Caco-2 (cell line): ENCODE data around the gene ADAMTSL2. TPM values are rescaled to one million over a fixed set of nuclear protein-coding genes. Genes with fewer than 3 reads are reported as not detected.

Experiments used
- BruUV-seq: library from RNA; stranded (reverse); fragments of 400-500 nt; replicated peaks from 2 replicates; lab custom pipeline; 2021; lab: Mats Ljungman, UMichigan
- CTCF ChIA-PET: fragments of 300-600 bp; sonication (Branson Sonifier 250); formaldehyde crosslinking; loops from one replicate; lab custom pipeline; 2022; ENCODE audit warnings: antibody characterized with exemption; lab: Charles Lee
- POLR2A ChIA-PET: fragments of 300-600 bp; sonication (Branson Sonifier 250); formaldehyde crosslinking; loops from one replicate; lab custom pipeline; 2022; ENCODE audit warnings: antibody characterized with exemption; lab: Charles Lee
- DNase-seq, 2 experiments: peaks; one replicate each; pipeline versions ENCODE4 v3.0.0 to v3.0.0-alpha.2; 2020 to 2022
- H3K27me3 ChIP-seq: replicated peaks from 2 replicates; pipeline ENCODE4 v1.6.0; 2011; ENCODE audit warnings: low read length; ENCODE audit not compliant: control insufficient read depth, insufficient read depth
- H3K36me3 ChIP-seq: 2 replicates; pipeline ENCODE4 v1.5.1; 2011; ENCODE audit warnings: low read length; ENCODE audit not compliant: control insufficient read depth, insufficient read depth
- H3K4me1 ChIP-seq: fragments of 250-450 bp; sonication (Bioruptor Pico); 2 replicates; pipeline ENCODE4 v1.5.1; 2020; ENCODE audit warnings: mild to moderate bottlenecking
- H3K4me3 ChIP-seq: 2 replicates; pipeline ENCODE4 v1.5.1; 2011; ENCODE audit warnings: low read depth, mild to moderate bottlenecking, control low read depth, low read length
- H3K9me3 ChIP-seq: fragments of 250-450 bp; sonication (Bioruptor Pico); 2 replicates; pipeline ENCODE4 v1.5.1; 2020; ENCODE audit warnings: mild to moderate bottlenecking, moderate library complexity
- H3K27ac Mint-ChIP-seq: one replicate; pipeline ENCODE4 v1.8.0; 2022; ENCODE audit warnings: mixed read lengths; ENCODE audit not compliant: unreplicated experiment
- H3K27me3 Mint-ChIP-seq: one replicate; pipeline ENCODE4 v1.8.0; 2022; ENCODE audit warnings: mixed read lengths; ENCODE audit not compliant: insufficient read depth, unreplicated experiment
- H3K36me3 Mint-ChIP-seq: one replicate; pipeline ENCODE4 v1.8.0; 2022; ENCODE audit warnings: mild to moderate bottlenecking, mixed read lengths; ENCODE audit not compliant: insufficient read depth, unreplicated experiment
- H3K4me1 Mint-ChIP-seq: one replicate; pipeline ENCODE4 v1.8.0; 2022; ENCODE audit warnings: low read depth, mixed read lengths; ENCODE audit not compliant: unreplicated experiment
- H3K4me3 Mint-ChIP-seq: one replicate; pipeline ENCODE4 v1.8.0; 2022; ENCODE audit warnings: mild to moderate bottlenecking, moderate library complexity, mixed read lengths; ENCODE audit not compliant: unreplicated experiment
- H3K9me3 Mint-ChIP-seq: one replicate; pipeline ENCODE4 v1.8.0; 2022; ENCODE audit warnings: mixed read lengths; ENCODE audit not compliant: unreplicated experiment
- intact Hi-C: fragments of 100-400 bp; cut with micrococcal nuclease; formaldehyde crosslinking; loops from one replicate; pipeline ENCODE4 v1.10.0; 2022; ENCODE audit not compliant: unreplicated experiment
- total RNA-seq: library from RNA; stranded (reverse); gene quantifications from 2 replicates; pipeline ENCODE4 v1.2.3, GENCODE V29; 2022
- TF ChIP-seq, protein P1 (sequence below), 2 experiments: fragments of 200-600 bp in 1 of 2; IDR thresholded peaks; 1 replicate in 1 of 2; 2 replicates in 1 of 2; pipeline versions ENCODE4 v1.5.1 to v1.8.0; 2011 to 2022; ENCODE audit warnings: antibody characterized with exemption in 1 of 2, control low read depth in 1 of 2, inconsistent platforms in 1 of 2, low read depth in 1 of 2, low read length in 1 of 2, mild to moderate bottlenecking in 1 of 2, moderate library complexity in 1 of 2; ENCODE audit not compliant: insufficient read depth in 1 of 2, severe bottlenecking in 1 of 2, unreplicated experiment in 1 of 2

Gene ADAMTSL2
- total RNA-seq, 1 experiment from 2014 or later, result 0.68 TPM

GRCh38 chr9:133527444-133527920, 7.0 kb upstream of the ADAMTSL2 start:
- no TSS peak for BruUV-seq
- H3K4me3 ChIP-seq, result no peak overlapping the region
- intact Hi-C loops, result no loop called here
- no peaks in the 10 kb centered on the region for H3K36me3 ChIP-seq
- no peak for DNase-seq
- Mint-ChIP-seq H3K4me3 (no peak overlapping the region), H3K9me3 (no peaks in the 10 kb centered on the region), H3K4me1 (peaks cover 6% of the 10 kb centered on the region), H3K36me3 (no peaks in the 10 kb centered on the region), H3K27me3 (no peaks in the 10 kb centered on the region), H3K27ac (no peak overlapping the region)
- POLR2A ChIA-PET, result no interaction called here
- H3K27me3 ChIP-seq, result no peaks in the 10 kb centered on the region
- H3K9me3 ChIP-seq, result no peaks in the 10 kb centered on the region
- peaks cover 4% of the 10 kb centered on the region for H3K4me1 ChIP-seq
- CTCF ChIA-PET, result interaction anchor here (0.8 kb wide), 1 partner anchor 200 kb away, joined by 3 read pairs; no protein-coding TSS in a partner anchor
- TF ChIP-seq, protein P1, sequence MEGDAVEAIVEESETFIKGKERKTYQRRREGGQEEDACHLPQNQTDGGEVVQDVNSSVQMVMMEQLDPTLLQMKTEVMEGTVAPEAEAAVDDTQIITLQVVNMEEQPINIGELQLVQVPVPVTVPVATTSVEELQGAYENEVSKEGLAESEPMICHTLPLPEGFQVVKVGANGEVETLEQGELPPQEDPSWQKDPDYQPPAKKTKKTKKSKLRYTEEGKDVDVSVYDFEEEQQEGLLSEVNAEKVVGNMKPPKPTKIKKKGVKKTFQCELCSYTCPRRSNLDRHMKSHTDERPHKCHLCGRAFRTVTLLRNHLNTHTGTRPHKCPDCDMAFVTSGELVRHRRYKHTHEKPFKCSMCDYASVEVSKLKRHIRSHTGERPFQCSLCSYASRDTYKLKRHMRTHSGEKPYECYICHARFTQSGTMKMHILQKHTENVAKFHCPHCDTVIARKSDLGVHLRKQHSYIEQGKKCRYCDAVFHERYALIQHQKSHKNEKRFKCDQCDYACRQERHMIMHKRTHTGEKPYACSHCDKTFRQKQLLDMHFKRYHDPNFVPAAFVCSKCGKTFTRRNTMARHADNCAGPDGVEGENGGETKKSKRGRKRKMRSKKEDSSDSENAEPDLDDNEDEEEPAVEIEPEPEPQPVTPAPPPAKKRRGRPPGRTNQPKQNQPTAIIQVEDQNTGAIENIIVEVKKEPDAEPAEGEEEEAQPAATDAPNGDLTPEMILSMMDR (IDR thresholded peaks at IDR 0.05; ENCODE audit: insufficient read depth in 1 of 2, low read depth in 1 of 2, low read length in 1 of 2, severe bottlenecking in 1 of 2, unreplicated experiment in 1 of 2), result no peak

DNA sequence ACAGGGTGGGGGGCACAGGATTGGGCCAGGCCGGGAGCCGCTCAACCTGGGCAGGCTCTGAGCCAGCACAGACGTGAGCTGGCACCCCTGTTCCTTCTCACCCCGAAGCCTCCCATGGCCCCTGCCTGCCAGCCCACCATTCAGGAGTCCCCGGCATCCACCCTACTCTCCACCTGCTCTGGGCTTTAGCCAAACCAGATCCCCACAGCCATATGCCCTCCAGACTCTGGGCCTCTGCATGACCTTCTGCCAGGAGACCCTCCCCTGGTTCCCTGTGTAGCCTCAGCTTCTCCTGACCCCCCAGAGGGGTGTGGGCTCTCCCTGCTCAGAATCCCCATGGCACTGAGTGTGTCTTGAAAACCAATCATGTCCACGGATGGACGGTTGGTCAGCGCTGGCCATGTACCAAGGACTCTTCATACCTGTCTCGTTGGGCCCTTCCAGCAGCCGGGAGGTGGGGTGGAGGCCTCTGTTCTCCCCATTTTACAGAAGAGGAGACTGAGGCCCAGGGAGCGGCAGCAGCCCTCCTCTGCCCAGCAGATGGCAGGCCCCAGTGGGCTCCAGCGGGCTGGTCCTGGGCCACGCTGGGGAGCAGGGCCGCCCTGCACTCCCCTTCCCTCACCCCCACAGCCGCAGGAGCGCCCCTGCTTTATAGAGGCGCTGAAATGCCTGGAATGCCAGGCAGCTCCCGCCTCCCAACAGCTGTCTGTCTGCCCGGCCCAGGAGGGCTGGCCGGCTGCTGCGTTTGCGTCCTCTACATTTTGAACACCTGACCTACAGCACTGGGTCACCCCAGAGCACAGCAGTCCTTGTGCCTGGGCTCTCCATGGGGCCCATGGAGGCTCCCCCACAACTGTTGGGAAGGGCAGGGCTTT, 6.3 kb upstream of the ADAMTSL2 start:
- no TSS peak for BruUV-seq
- no peak for DNase-seq
- Mint-ChIP-seq H3K36me3 (no peaks in the 10 kb centered on the region), H3K4me1 (peaks cover 6% of the 10 kb centered on the region), H3K4me3 (no peak overlapping the region), H3K27ac (no peak overlapping the region), H3K9me3 (no peaks in the 10 kb centered on the region), H3K27me3 (no peaks in the 10 kb centered on the region)
- TF ChIP-seq, protein P1 (IDR thresholded peaks at IDR 0.05; ENCODE audit: insufficient read depth in 1 of 2, low read depth in 1 of 2, low read length in 1 of 2, severe bottlenecking in 1 of 2, unreplicated experiment in 1 of 2), result no peak
- Histone ChIP-seq H3K9me3 (no peaks in the 10 kb centered on the region), H3K4me1 (peaks cover 4% of the 10 kb centered on the region), H3K4me3 (no peak overlapping the region), H3K36me3 (no peaks in the 10 kb centered on the region), H3K27me3 (no peaks in the 10 kb centered on the region)
- POLR2A ChIA-PET, result no interaction called here
- intact Hi-C loops, result no loop called here
- CTCF ChIA-PET, result no interaction called here

DNA sequence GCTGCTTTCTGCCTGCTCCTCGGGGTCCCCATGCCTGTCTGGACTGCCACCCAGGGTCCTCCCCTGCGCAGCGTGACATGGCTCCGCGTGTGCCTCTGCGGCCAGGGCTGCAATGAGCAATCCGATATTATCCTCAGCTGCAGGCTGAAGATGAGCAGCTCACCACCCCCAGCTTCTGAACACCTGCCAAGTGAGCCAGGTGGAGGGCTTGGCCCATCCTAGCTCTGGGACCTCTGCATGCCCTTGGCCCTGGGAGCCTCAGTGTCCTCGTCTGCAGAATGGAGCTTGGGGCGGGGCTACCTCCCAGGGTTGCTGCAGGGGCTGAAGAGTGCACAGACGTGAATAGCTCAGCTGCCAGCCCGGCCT, 5.6 kb upstream of the ADAMTSL2 start:
- no peaks in the 10 kb centered on the region for H3K9me3 ChIP-seq
- TF ChIP-seq, protein P1 (IDR thresholded peaks at IDR 0.05; ENCODE audit: insufficient read depth in 1 of 2, low read depth in 1 of 2, low read length in 1 of 2, severe bottlenecking in 1 of 2, unreplicated experiment in 1 of 2), result no peak
- H3K4me1 Mint-ChIP-seq, result peaks cover 6% of the 10 kb centered on the region
- intact Hi-C loops, result no loop called here
- H3K36me3 Mint-ChIP-seq, result no peaks in the 10 kb centered on the region
- H3K27ac Mint-ChIP-seq, result no peak overlapping the region
- no peaks in the 10 kb centered on the region for H3K36me3 ChIP-seq
- no peaks in the 10 kb centered on the region for H3K9me3 Mint-ChIP-seq
- H3K27me3 Mint-ChIP-seq, result no peaks in the 10 kb centered on the region
- no peak for DNase-seq
- peaks cover 4% of the 10 kb centered on the region for H3K4me1 ChIP-seq
- CTCF ChIA-PET, result no interaction called here
- no peaks in the 10 kb centered on the region for H3K27me3 ChIP-seq
- H3K4me3 Mint-ChIP-seq, result no peak overlapping the region
- H3K4me3 ChIP-seq, result no peak overlapping the region
- BruUV-seq, result no TSS peak
- POLR2A ChIA-PET, result no interaction called here
